GM12873 (cell line): ENCODE results near the gene CDC42BPG.

Experiments
- CTCF ChIP-seq: IDR thresholded peaks from 2 replicates; pipeline ENCODE4 v1.5.1; 2012; ENCODE audit warnings: low read depth, mild to moderate bottlenecking, moderate library complexity, low read length, control low read depth; ENCODE audit not compliant: insufficient read depth; ENCODE audit errors: missing control alignments

Gene CDC42BPG

GRCh38 chr11:64865286-64866172, 21.1 kb upstream of the CDC42BPG start:
- TF ChIP-seq CTCF, result no peak

- no peak for TF ChIP-seq CTCF
Measured at GRCh38 chr11:64864473-64865285, 20.2 kb upstream of the CDC42BPG start.

DNA sequence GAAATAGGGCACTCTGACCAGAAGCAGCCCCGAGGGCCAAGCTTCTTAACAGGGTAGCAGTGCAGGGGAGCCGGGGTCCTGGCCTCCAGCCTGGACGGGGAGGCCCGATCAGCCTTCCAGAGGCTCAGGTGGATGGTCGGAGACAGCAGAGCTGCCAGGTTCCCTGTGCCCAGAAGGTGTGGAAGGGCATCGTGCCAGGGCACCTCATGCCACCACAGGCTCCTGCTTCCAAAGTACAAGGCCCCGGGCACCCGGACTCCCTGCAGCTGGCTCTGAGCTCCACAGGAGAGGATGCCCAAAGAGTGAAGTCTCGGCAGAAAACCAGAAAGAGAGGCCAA, 19.7 kb upstream of the CDC42BPG start:
- TF ChIP-seq CTCF, result no peak

- no peak for TF ChIP-seq CTCF
Measured at GRCh38 chr11:64863391-64864060, 19.1 kb upstream of the CDC42BPG start.

DNA sequence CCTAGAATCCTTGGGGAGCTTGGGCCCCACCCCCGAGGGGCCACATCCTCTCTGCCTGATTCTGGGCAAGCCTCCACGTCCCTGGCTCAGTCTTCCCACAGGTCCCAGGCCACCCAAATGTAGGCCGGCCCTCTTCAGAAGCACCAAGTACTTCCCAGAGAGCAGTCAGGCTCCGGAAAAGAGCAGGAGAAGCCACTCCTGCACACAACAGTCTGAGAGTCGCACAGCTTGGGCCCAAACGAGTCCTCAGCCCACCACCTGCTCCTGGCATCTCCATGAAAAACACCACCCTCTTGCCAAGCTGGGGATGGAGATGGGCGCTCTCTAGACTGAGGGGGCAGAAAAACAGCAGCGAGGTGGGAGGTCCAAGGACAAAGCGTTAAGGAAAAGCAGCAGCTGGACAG, 18.5 kb upstream of the CDC42BPG start:
- no peak for TF ChIP-seq CTCF

GRCh38 chr11:64861227-64861975, 16.9 kb upstream of the CDC42BPG start:
- TF ChIP-seq CTCF, result peak; percentile 21
